ENCODE results near the gene MCC. TPM values are rescaled to one million over a fixed set of nuclear protein-coding genes. Genes with fewer than 3 reads are reported as not detected.

MCC gene
- total and polyA plus RNA-seq, 2 donors from 2014 or later = 2.4 to 20.6 TPM

- no peak for TF ChIP-seq CTCF (IDR thresholded peaks at IDR 0.05; ENCODE audit: borderline replicate concordance, extremely low read depth, insufficient read depth)
- no peak overlapping the region for H3K27ac ChIP-seq (ENCODE audit: low read depth in 2 of 2, low read length in 2 of 2)
- H3K27me3 ChIP-seq (ENCODE audit: control insufficient read depth, insufficient read depth, low read length) = no peaks in the 10 kb centered on the region
- H3K4me3 ChIP-seq (ENCODE audit: low read length in 3 of 3) = no peak overlapping the region
- intact Hi-C loops (cut with DNase I) = no loop called here
- H3K36me3 ChIP-seq (ENCODE audit: control insufficient read depth in 2 of 3, insufficient read depth in 3 of 3, low read length in 3 of 3) = no peaks in the 10 kb centered on the region
- DNase-seq (no peak), FAIRE-seq (no peak)
- no peaks in the 10 kb centered on the region for H3K9me3 ChIP-seq (ENCODE audit: control insufficient read depth in 2 of 3, insufficient read depth in 1 of 3, low read length in 3 of 3)
- H3K9ac ChIP-seq (ENCODE audit: low read length in 3 of 3) = no peak overlapping the region
- H3K4me1 ChIP-seq (ENCODE audit: control insufficient read depth in 2 of 3, insufficient read depth in 2 of 3, low read depth in 1 of 3, low read length in 3 of 3) = peaks cover 0 to 17% (median 6%) of the 10 kb centered on the region in 3 donors
Observed at GRCh38 chr5:113271015-113271414, 217.2 kb downstream of the MCC start.

- Histone ChIP-seq H3K36me3 (ENCODE audit: control insufficient read depth in 2 of 3, insufficient read depth in 3 of 3, low read length in 3 of 3) (no peaks in the 10 kb centered on the region), H3K4me3 (ENCODE audit: low read length in 3 of 3) (no peak overlapping the region), H3K27me3 (ENCODE audit: control insufficient read depth, insufficient read depth, low read length) (no peaks in the 10 kb centered on the region), H3K9me3 (ENCODE audit: control insufficient read depth in 2 of 3, insufficient read depth in 1 of 3, low read length in 3 of 3) (no peaks in the 10 kb centered on the region), H3K4me1 (ENCODE audit: control insufficient read depth in 2 of 3, insufficient read depth in 2 of 3, low read depth in 1 of 3, low read length in 3 of 3) (peaks cover 0 to 14% (median 6%) of the 10 kb centered on the region in 3 donors), H3K9ac (ENCODE audit: low read length in 3 of 3) (no peak overlapping the region), H3K27ac (ENCODE audit: low read depth in 2 of 2, low read length in 2 of 2) (no peak overlapping the region)
- DNase-seq (no peak), FAIRE-seq (no peak)
- intact Hi-C loops (cut with DNase I) = no loop called here
- TF ChIP-seq CTCF (IDR thresholded peaks at IDR 0.05; ENCODE audit: borderline replicate concordance, extremely low read depth, insufficient read depth) = no peak
Observed at GRCh38 chr5:113270086-113270485, 218.2 kb downstream of the MCC start.

- intact Hi-C loops (cut with DNase I) = no loop called here
- Histone ChIP-seq H3K9ac (ENCODE audit: low read length in 3 of 3) (no peak overlapping the region), H3K27me3 (ENCODE audit: control insufficient read depth, insufficient read depth, low read length) (no peaks in the 10 kb centered on the region), H3K36me3 (ENCODE audit: control insufficient read depth in 2 of 3, insufficient read depth in 3 of 3, low read length in 3 of 3) (no peaks in the 10 kb centered on the region), H3K4me1 (ENCODE audit: control insufficient read depth in 2 of 3, insufficient read depth in 2 of 3, low read depth in 1 of 3, low read length in 3 of 3) (peaks cover 0 to 11% (median 6%) of the 10 kb centered on the region in 3 donors), H3K27ac (ENCODE audit: low read depth in 2 of 2, low read length in 2 of 2) (no peak overlapping the region), H3K4me3 (ENCODE audit: low read length in 3 of 3) (no peak overlapping the region), H3K9me3 (ENCODE audit: control insufficient read depth in 2 of 3, insufficient read depth in 1 of 3, low read length in 3 of 3) (no peaks in the 10 kb centered on the region)
- FAIRE-seq = peak; percentile 58
- no peak for TF ChIP-seq CTCF (IDR thresholded peaks at IDR 0.05; ENCODE audit: borderline replicate concordance, extremely low read depth, insufficient read depth)
- DNase-seq = no peak
Observed at GRCh38 chr5:113269023-113269997, 218.9 kb downstream of the MCC start.

Measured in kidney (tissue), 14 donors.